Measurements from ENCODE around the gene NCBP1.

- TF ChIP-seq CTCF (IDR thresholded peaks at IDR 0.05), result no peak
- TF ChIP-seq POLR2A (IDR thresholded peaks at IDR 0.05), result no peak
These were observed 32.1 kb downstream of the NCBP1 start for GRCh38 chr9:97665742-97666141.
